ENCODE results near the gene REPS1. TPM values are rescaled to one million over a fixed set of nuclear protein-coding genes. Genes with fewer than 3 reads are reported as not detected.

REPS1 gene
- polyA plus RNA-seq, 1 experiment = 27.2 TPM

GRCh38 chr6:139011980-139012379 lies 23.9 kb upstream of the REPS1 start:
- POLR2A ChIA-PET = no interaction called here
- Histone ChIP-seq H3K36me3 (ENCODE audit: control insufficient read depth, insufficient read depth, low read length) (no peaks in the 10 kb centered on the region), H3K4me3 (ENCODE audit: low read depth, low read length) (no peak overlapping the region), H3K27me3 (ENCODE audit: control insufficient read depth, insufficient read depth, low read length) (no peaks in the 10 kb centered on the region; the same call in 1 of the 2 replicates)
- CTCF ChIA-PET = interaction anchor here (1.1 to 1.3 kb wide), 2 partner anchors 23 kb away, joined by 3 read pairs; partner anchors contain the start of gene REPS1
- no peak for DNase-seq (ENCODE audit: low read depth)
- TF ChIP-seq, protein P1, sequence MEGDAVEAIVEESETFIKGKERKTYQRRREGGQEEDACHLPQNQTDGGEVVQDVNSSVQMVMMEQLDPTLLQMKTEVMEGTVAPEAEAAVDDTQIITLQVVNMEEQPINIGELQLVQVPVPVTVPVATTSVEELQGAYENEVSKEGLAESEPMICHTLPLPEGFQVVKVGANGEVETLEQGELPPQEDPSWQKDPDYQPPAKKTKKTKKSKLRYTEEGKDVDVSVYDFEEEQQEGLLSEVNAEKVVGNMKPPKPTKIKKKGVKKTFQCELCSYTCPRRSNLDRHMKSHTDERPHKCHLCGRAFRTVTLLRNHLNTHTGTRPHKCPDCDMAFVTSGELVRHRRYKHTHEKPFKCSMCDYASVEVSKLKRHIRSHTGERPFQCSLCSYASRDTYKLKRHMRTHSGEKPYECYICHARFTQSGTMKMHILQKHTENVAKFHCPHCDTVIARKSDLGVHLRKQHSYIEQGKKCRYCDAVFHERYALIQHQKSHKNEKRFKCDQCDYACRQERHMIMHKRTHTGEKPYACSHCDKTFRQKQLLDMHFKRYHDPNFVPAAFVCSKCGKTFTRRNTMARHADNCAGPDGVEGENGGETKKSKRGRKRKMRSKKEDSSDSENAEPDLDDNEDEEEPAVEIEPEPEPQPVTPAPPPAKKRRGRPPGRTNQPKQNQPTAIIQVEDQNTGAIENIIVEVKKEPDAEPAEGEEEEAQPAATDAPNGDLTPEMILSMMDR (IDR thresholded peaks at IDR 0.05; ENCODE audit: insufficient read depth, low read depth, low read length) = no peak

DNA sequence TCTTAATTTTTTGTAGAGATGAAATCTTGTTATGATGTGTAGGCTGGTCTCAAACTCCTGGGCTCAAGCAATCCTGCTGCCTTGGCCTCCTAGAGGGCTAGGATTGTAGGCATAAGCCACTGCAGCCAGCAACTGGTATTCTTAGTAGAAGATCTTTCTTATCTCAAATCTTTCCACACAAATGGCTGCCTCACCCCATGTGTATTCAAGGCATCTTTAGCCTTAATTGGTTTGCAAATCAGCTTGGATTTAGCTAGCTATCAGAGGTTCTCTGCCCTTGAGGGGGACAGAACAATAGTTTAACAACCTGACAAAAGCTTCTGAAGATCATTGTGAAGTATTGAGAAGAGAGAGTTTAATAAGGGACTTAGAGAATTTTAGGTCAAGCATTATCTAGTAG lies 22.6 kb upstream of the REPS1 start:
- TF ChIP-seq, protein P1 (IDR thresholded peaks at IDR 0.05; ENCODE audit: insufficient read depth, low read depth, low read length) = no peak
- ChIA-PET CTCF (interaction anchor here (1.3 kb wide), 1 partner anchor 22 kb away, joined by 3 read pairs; the partner anchor contains the start of gene REPS1), POLR2A (no interaction called here)
- DNase-seq (ENCODE audit: low read depth) = no peak
- H3K36me3 ChIP-seq (ENCODE audit: control insufficient read depth, insufficient read depth, low read length) = no peaks in the 10 kb centered on the region
- H3K27me3 ChIP-seq (ENCODE audit: control insufficient read depth, insufficient read depth, low read length) = no peaks in the 10 kb centered on the region; the same call in 1 of the 2 replicates
- H3K4me3 ChIP-seq (ENCODE audit: low read depth, low read length) = no peak overlapping the region

GRCh38 chr6:139008117-139008516 lies 20.1 kb upstream of the REPS1 start:
- H3K27me3 ChIP-seq (ENCODE audit: control insufficient read depth, insufficient read depth, low read length) = no peaks in the 10 kb centered on the region; the same call in 1 of the 2 replicates
- H3K4me3 ChIP-seq (ENCODE audit: low read depth, low read length) = no peak overlapping the region
- ChIA-PET CTCF (no interaction called here), POLR2A (no interaction called here)
- DNase-seq (ENCODE audit: low read depth) = no peak
- TF ChIP-seq, protein P1 (IDR thresholded peaks at IDR 0.05; ENCODE audit: insufficient read depth, low read depth, low read length) = no peak
- H3K36me3 ChIP-seq (ENCODE audit: control insufficient read depth, insufficient read depth, low read length) = no peaks in the 10 kb centered on the region

DNA sequence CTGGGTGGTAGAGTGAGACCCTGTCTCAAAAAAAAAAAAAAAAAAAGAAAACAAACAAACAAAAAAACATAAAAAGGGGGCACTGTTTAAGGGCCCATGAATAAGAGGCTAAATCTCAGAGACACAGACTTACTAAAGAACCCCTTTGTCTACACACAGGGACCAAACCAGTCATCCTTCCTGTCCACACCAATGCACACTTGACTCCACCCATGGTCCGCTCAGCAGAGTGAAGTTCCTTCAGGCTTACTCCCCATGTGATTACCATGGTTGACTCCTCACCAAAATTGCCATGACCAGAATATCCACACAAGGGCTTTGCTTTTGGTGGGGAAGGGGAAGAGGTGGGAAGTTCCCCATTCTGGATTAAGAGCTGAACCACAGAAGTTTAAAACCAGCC lies 19.4 kb upstream of the REPS1 start:
- POLR2A ChIA-PET = no interaction called here
- CTCF ChIA-PET = no interaction called here

DNA sequence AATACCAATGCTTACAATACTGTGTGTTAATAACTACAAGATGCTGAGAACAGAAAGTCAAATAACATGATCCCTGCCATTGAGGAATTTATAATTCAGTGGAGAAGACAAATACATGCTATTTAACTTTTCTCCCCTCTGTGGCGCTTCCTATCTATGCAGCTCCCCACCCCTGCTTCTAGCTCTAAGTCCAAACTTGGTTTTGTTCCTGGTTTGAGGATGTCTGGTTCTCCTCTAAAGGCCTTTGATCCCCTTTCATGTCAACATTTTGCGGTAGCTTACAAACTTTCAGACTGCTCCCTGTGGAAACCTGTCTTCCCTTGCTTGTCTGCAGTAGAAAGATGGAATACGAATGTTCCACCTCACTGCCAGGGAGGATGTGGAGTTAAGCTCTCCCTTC lies 18.4 kb upstream of the REPS1 start:
- POLR2A ChIA-PET = no interaction called here
- CTCF ChIA-PET = interaction anchor here (0.6 kb wide), 1 partner anchor 214 kb away, joined by 3 read pairs; no protein-coding TSS in a partner anchor
- H3K36me3 ChIP-seq (ENCODE audit: control insufficient read depth, insufficient read depth, low read length) = no peaks in the 10 kb centered on the region
- TF ChIP-seq, protein P1 (IDR thresholded peaks at IDR 0.05; ENCODE audit: insufficient read depth, low read depth, low read length) = no peak
- no peak for DNase-seq (ENCODE audit: low read depth)
- no peak overlapping the region for H3K4me3 ChIP-seq (ENCODE audit: low read depth, low read length)
- no peaks in the 10 kb centered on the region; the same call in 1 of the 2 replicates for H3K27me3 ChIP-seq (ENCODE audit: control insufficient read depth, insufficient read depth, low read length)

More for the DNA sequence above, 19.4 kb upstream of the REPS1 start:
- TF ChIP-seq, protein P1 (IDR thresholded peaks at IDR 0.05; ENCODE audit: insufficient read depth, low read depth, low read length) = no peak
- no peaks in the 10 kb centered on the region for H3K36me3 ChIP-seq (ENCODE audit: control insufficient read depth, insufficient read depth, low read length)
- H3K27me3 ChIP-seq (ENCODE audit: control insufficient read depth, insufficient read depth, low read length) = no peaks in the 10 kb centered on the region; the same call in 1 of the 2 replicates
- no peak for DNase-seq (ENCODE audit: low read depth)
- H3K4me3 ChIP-seq (ENCODE audit: low read depth, low read length) = no peak overlapping the region
